GM21390 (cell line): Measurements from ENCODE around the gene MXRA7.
"Not testable (repeated sequence)": the region's sequence is repeated elsewhere in the genome, so short reads cannot be mapped to it uniquely, and the experiment has no call there.

Experiments used
- ATAC-seq: cut with Tn5 transposase; IDR thresholded peaks from one replicate; pipeline ENCODE4 v1.9.1; 2021; ENCODE audit not compliant: unreplicated experiment

The MXRA7 gene

GRCh38 chr17:76716146-76716838 lies 5.5 kb upstream of the MXRA7 start:
- ATAC-seq = no peak

GRCh38 chr17:76715496-76715830 lies 4.7 kb upstream of the MXRA7 start:
- ATAC-seq = no peak

GRCh38 chr17:76714822-76715495 lies 4.2 kb upstream of the MXRA7 start:
- ATAC-seq = no peak

GRCh38 chr17:76714336-76714735 lies 3.6 kb upstream of the MXRA7 start:
- no peak for ATAC-seq

- no peak for ATAC-seq
Observed at GRCh38 chr17:76713765-76714164, 3.0 kb upstream of the MXRA7 start.

- ATAC-seq = not testable (repeated sequence)
Observed at GRCh38 chr17:76712321-76712720, 1.6 kb upstream of the MXRA7 start.

- ATAC-seq = not testable (repeated sequence)
Observed at GRCh38 chr17:76709951-76710862, 558 bp downstream of the MXRA7 start.

GRCh38 chr17:76709077-76709950 lies 1.5 kb downstream of the MXRA7 start:
- ATAC-seq = no peak

GRCh38 chr17:76707985-76708807 lies 2.6 kb downstream of the MXRA7 start:
- ATAC-seq = no peak

- ATAC-seq = no peak
Observed at GRCh38 chr17:76706817-76707216, 3.9 kb downstream of the MXRA7 start.

- no peak for ATAC-seq
Observed at GRCh38 chr17:76704805-76705204, 6.0 kb downstream of the MXRA7 start.

GRCh38 chr17:76702941-76703637 lies 7.7 kb downstream of the MXRA7 start:
- ATAC-seq = no peak

GRCh38 chr17:76702076-76702475 lies 8.7 kb downstream of the MXRA7 start:
- ATAC-seq = no peak

GRCh38 chr17:76701471-76701967 lies 9.2 kb downstream of the MXRA7 start:
- no peak for ATAC-seq

- ATAC-seq = no peak
Observed at GRCh38 chr17:76700617-76701470, 9.9 kb downstream of the MXRA7 start.

GRCh38 chr17:76700270-76700616 lies 10.5 kb downstream of the MXRA7 start:
- ATAC-seq = no peak

GRCh38 chr17:76698466-76698977 lies 12.2 kb downstream of the MXRA7 start:
- not testable (repeated sequence) for ATAC-seq
